IgD-negative memory B cell (primary cell): ENCODE data around the gene CYTH4. TPM values are rescaled to one million over a fixed set of nuclear protein-coding genes. Genes with fewer than 3 reads are reported as not detected.
"Not testable (repeated sequence)": the region's sequence is repeated elsewhere in the genome, so short reads cannot be mapped to it uniquely, and the experiment has no call there.

Source experiments
- H3K27ac Mint-ChIP-seq, 3 donors: one replicate each; pipeline ENCODE4 v1.8.0; 2020 to 2022; ENCODE audit warnings: mild to moderate bottlenecking in 3 of 3, mixed read lengths in 3 of 3, moderate library complexity in 1 of 3
- H3K27me3 Mint-ChIP-seq: one replicate; pipeline ENCODE4 v1.8.0; 2021; ENCODE audit warnings: mixed read lengths
- H3K36me3 Mint-ChIP-seq: one replicate; pipeline ENCODE4 v1.8.0; 2020; ENCODE audit warnings: mild to moderate bottlenecking, mixed read lengths
- H3K4me1 Mint-ChIP-seq, 3 donors: one replicate each; pipeline ENCODE4 v1.8.0; 2020 to 2022; ENCODE audit warnings: mixed read lengths in 3 of 3, mild to moderate bottlenecking in 1 of 3
- H3K4me3 Mint-ChIP-seq, 4 donors: one replicate each; pipeline ENCODE4 v1.8.0; 2020 to 2022; ENCODE audit warnings: mild to moderate bottlenecking in 4 of 4, mixed read lengths in 4 of 4, moderate library complexity in 3 of 4
- H3K9me3 Mint-ChIP-seq, 3 donors: one replicate each; pipeline ENCODE4 v1.8.0; 2020 to 2021; ENCODE audit warnings: mixed read lengths in 3 of 3, mild to moderate bottlenecking in 1 of 3
- polyA plus RNA-seq: library from polyadenylated mRNA; unstranded; fragments of 300-500 nt; fragmentation: Illumina TruSeq; gene quantifications from one replicate; pipeline ENCODE4 v1.2.3, GENCODE V29; 2021

CYTH4 gene, protein sequence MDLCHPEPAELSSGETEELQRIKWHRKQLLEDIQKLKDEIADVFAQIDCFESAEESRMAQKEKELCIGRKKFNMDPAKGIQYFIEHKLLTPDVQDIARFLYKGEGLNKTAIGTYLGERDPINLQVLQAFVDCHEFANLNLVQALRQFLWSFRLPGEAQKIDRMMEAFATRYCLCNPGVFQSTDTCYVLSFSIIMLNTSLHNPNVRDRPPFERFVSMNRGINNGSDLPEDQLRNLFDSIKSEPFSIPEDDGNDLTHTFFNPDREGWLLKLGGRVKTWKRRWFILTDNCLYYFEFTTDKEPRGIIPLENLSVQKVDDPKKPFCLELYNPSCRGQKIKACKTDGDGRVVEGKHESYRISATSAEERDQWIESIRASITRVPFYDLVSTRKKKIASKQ
- polyA plus RNA-seq: 70.8 TPM

DNA sequence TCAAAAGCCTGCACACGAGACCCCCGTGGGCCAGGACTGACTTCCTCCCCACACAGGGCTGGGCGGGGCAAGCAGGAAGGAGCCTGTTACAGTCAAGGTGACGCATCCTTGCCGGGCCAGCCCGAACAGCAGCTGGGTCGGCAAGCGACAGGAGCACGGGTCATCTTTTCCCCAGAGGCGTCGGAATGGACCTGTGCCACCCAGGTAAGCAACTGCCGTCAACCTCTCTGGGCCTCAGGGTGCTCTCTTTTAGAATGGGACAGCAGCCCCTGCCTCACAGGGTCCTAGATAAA, at the start of gene CYTH4:
TSS of gene CYTH4 (plus strand) at position 124 of the 293 bp plus-strand sequence. CDS start at position 186, 62 bp downstream.
- Mint-ChIP-seq H3K9me3 (no peaks in the 10 kb centered on the region), H3K4me3 (peak within 1 kb of the TSS; percentile 94 to 100 (median 98)), H3K4me1 (peaks cover 28 to 45% (median 35%) of the 10 kb centered on the region in 3 donors), H3K27me3 (no peaks in the 10 kb centered on the region), H3K27ac (peak within 1 kb of the TSS; percentile 78 to 98 (median 91)), H3K36me3 (peaks cover 2% of the 10 kb centered on the region)

- not testable (repeated sequence) for H3K27me3 Mint-ChIP-seq, H3K36me3 Mint-ChIP-seq, H3K9me3 Mint-ChIP-seq
- Mint-ChIP-seq H3K4me3 (peak overlapping the region in 3 of 4 donors; percentile 25 to 87 (median 35)), H3K4me1 (peaks cover 33 to 83% (median 72%) of the 10 kb centered on the region in 3 donors), H3K27ac (peak overlapping the region; percentile 90 to 92 (median 92))
These were observed 48.9 kb upstream of the CYTH4 start for GRCh38 chr22:37233371-37233750.

GRCh38 chr22:37233751-37234631, 48.3 kb upstream of the CYTH4 start:
- Mint-ChIP-seq H3K9me3 (no peaks in the 10 kb centered on the region), H3K27me3 (no peaks in the 10 kb centered on the region), H3K27ac (peak overlapping the region; percentile 92 to 94 (median 92)), H3K36me3 (peaks cover 5% of the 10 kb centered on the region), H3K4me1 (peaks cover 33 to 84% (median 71%) of the 10 kb centered on the region in 3 donors), H3K4me3 (peak overlapping the region; percentile 14 to 68 (median 48))

- H3K27me3 Mint-ChIP-seq: no peaks in the 10 kb centered on the region
- no peaks in the 10 kb centered on the region for H3K9me3 Mint-ChIP-seq
- peak overlapping the region; percentile 53 to 94 (median 92) for H3K27ac Mint-ChIP-seq
- H3K4me1 Mint-ChIP-seq: peaks cover 30 to 85% (median 76%) of the 10 kb centered on the region in 3 donors
- H3K4me3 Mint-ChIP-seq: peak overlapping the region; percentile 60 to 88 (median 78)
- H3K36me3 Mint-ChIP-seq: peaks cover 5% of the 10 kb centered on the region
These were observed 47.3 kb upstream of the CYTH4 start for GRCh38 chr22:37234736-37235711.

GRCh38 chr22:37235897-37236607, 46.3 kb upstream of the CYTH4 start:
- H3K36me3 Mint-ChIP-seq: peaks cover 9% of the 10 kb centered on the region
- H3K4me1 Mint-ChIP-seq: peaks cover 30 to 85% (median 77%) of the 10 kb centered on the region in 3 donors
- H3K27me3 Mint-ChIP-seq: no peaks in the 10 kb centered on the region
- H3K9me3 Mint-ChIP-seq: no peaks in the 10 kb centered on the region
- H3K4me3 Mint-ChIP-seq: peak overlapping the region; percentile 68 to 91 (median 80)
- H3K27ac Mint-ChIP-seq: peak overlapping the region; percentile 53 to 94 (median 92)

DNA sequence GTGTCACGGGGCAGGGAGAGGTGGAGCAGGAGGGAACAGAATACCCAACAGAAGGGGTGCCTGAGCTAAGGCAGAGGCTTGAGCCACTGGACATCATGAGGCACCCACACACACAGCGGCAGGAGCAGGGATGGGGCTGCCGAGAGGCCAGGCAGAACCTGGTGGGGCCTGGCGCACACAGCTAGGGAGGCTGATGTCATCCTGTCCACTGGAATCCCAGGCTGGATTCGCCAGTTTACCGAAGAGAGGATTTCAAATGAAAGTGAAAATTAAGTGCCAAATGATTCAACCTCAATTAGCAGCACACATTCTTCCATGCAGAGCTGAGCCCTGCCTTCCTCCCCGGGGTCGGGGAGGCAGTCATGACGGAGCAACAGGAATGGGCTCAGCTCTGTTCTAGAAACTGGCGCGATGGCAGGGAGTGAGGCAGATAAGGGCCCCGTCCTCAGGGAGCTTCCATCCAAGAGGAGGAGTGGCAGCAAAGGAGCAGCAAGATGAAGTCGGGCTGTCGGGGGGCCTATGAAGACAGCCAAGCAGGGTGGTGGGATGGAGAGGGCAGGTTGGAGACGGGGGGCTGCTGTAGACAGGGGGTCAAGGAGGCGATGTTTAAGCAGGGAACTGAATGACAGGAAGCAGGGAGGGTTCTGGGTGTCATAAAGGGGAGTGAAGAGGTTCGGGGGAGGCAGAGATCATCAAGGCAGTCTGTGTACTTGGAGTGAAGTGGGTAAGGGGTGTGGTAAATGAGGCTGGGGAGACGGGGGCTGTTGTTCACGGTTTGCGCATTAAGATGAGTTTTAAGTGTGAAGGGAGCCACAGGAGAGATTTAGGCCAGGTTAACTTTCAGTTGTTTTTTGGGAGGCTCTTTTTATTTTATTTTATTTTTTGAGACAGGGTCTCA, 44.7 kb upstream of the CYTH4 start:
- Mint-ChIP-seq H3K36me3 (peaks cover 12% of the 10 kb centered on the region), H3K27ac (peak overlapping the region; percentile 53 to 94 (median 62))

GRCh38 chr22:37239336-37240239, 42.7 kb upstream of the CYTH4 start:
- Mint-ChIP-seq H3K9me3 (no peaks in the 10 kb centered on the region), H3K27ac (peak overlapping the region; percentile 88 to 93 (median 90)), H3K27me3 (no peaks in the 10 kb centered on the region), H3K36me3 (peaks cover 12% of the 10 kb centered on the region), H3K4me3 (peak overlapping the region; percentile 34 to 94 (median 91)), H3K4me1 (peaks cover 34 to 69% (median 66%) of the 10 kb centered on the region in 3 donors)

More for the DNA sequence above, 44.7 kb upstream of the CYTH4 start:
- Mint-ChIP-seq H3K9me3 (no peaks in the 10 kb centered on the region), H3K4me3 (peak overlapping the region; percentile 10 to 88 (median 50)), H3K27me3 (no peaks in the 10 kb centered on the region), H3K4me1 (peaks cover 32 to 84% (median 75%) of the 10 kb centered on the region in 3 donors)

- Mint-ChIP-seq H3K4me1 (peaks cover 34 to 67% (median 64%) of the 10 kb centered on the region in 3 donors), H3K36me3 (peaks cover 10% of the 10 kb centered on the region), H3K9me3 (no peaks in the 10 kb centered on the region), H3K4me3 (peak overlapping the region; percentile 90 to 94 (median 93)), H3K27me3 (no peaks in the 10 kb centered on the region), H3K27ac (peak overlapping the region; percentile 90 to 93 (median 90))
These were observed 41.9 kb upstream of the CYTH4 start for GRCh38 chr22:37240240-37240940.

DNA sequence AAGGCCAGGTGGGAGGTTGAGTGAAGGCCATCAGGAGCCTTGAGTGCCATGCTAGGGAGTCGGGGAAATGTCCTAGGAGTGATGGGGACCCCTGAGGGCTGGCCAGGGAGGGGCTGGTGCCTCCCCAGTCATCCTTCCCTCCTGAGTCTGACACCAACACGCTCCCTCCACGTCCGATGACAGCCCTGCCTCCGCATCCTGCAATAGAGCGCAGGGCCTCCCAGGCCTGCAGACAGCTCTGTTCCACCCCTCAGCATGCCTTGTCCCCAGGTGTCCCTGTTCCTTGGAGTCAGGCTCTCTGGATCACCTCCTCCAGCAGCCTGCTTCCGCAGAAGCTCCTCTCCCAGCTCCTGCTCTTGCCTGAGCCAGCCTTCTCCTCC, 41.4 kb upstream of the CYTH4 start:
- Mint-ChIP-seq H3K36me3 (peaks cover 10% of the 10 kb centered on the region), H3K27me3 (no peaks in the 10 kb centered on the region), H3K27ac (peak overlapping the region; percentile 90 to 96 (median 93)), H3K4me1 (peaks cover 38 to 63% (median 63%) of the 10 kb centered on the region in 3 donors), H3K9me3 (no peaks in the 10 kb centered on the region), H3K4me3 (peak overlapping the region; percentile 90 to 94 (median 93))

- Mint-ChIP-seq H3K9me3 (no peaks in the 10 kb centered on the region), H3K4me1 (peaks cover 35 to 60% (median 58%) of the 10 kb centered on the region in 3 donors), H3K36me3 (peaks cover 10% of the 10 kb centered on the region), H3K27ac (peak overlapping the region; percentile 90 to 96 (median 93)), H3K27me3 (no peaks in the 10 kb centered on the region), H3K4me3 (peak overlapping the region; percentile 90 to 94 (median 93))
These were observed 40.8 kb upstream of the CYTH4 start for GRCh38 chr22:37241351-37242142.

DNA sequence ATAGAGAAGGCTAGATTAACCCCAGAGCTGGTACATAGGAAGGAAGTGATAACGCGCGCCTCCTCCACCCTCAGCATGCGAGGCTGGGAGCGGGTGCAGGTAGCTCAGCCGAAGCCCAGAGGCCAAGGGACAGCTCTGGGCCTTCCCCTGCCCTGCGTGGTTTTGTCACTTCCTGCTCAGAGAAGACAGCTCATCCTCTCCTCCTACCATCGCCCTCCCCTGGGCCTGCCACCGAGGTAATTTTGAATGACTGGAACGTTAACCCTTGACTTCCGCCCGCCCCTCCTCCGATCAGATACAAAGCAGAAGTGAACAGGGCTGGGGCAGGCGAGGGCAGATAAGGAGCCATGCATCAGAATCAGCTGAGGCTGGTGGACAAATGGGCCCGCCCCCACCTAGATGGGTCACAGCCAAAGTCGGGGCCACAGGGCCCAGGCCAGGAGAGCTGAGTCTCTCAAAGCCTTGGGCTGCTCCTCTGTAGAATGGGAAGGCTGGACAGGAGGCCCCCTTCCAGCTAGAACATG, 39.9 kb upstream of the CYTH4 start:
- Mint-ChIP-seq H3K9me3 (no peaks in the 10 kb centered on the region), H3K4me1 (peaks cover 34 to 57% (median 54%) of the 10 kb centered on the region in 3 donors), H3K27ac (peak overlapping the region; percentile 90 to 96 (median 93)), H3K36me3 (peaks cover 10% of the 10 kb centered on the region), H3K27me3 (no peaks in the 10 kb centered on the region), H3K4me3 (peak overlapping the region; percentile 90 to 94 (median 93))
